GM10266 (cell line): ENCODE results near the gene TK2.
"Not testable (repeated sequence)": the region's sequence is repeated elsewhere in the genome, so short reads cannot be mapped to it uniquely, and the experiment has no call there.

ENCODE experiments used
- DNase-seq: peaks from one replicate; pipeline ENCODE4 v3.0.0; 2012; ENCODE audit errors: extremely low spot score
- CTCF ChIP-seq: IDR thresholded peaks from 2 replicates; pipeline ENCODE4 v1.5.1; 2012; ENCODE audit warnings: mild to moderate bottlenecking, low read depth; ENCODE audit not compliant: control insufficient read depth, insufficient read depth; ENCODE audit errors: missing control alignments

The TK2 gene

DNA sequence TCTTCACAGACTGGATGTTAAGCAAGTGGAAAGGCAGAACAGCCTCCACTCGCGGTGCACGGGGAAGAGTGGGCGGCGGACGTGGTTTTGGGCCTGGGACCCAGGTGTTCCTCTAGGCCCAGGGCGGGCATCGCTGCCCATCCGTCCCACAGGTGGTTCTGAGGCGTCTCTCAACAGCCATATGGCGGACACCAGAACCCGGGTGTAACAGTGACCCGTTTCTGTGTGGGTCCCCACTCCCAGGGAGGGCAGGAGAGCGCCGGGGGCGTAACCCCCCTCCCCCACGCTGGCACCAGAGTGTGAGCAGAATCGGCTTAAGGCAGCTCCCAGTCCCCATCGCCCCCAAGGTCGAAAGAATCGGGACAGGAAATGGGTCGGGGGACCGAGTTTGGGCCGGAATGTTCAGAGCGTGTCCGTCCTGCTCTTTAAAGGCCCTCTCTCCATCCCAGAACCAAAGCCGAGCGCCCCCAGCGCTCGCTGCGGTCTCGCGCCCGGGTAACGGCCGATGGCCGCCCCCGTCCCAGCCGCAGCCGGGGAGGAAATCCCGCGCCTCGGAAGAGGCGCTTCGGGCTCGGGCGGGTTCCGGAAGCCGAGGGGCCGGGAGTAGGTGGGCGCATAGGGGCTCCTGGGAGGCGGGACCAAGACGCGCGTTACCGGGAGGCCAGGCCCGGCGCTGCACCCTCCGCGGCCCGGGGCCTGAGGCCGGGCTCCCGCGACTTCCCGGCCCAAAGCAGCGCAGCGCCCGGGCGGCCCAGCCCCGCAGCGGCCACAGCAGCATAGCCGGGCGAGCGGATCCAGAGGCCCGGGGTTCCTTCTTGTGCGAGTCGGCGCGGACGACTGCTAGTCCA lies at the start of gene TK2:
TSS of gene TK2 (minus strand) at position 839 of the 848 bp plus-strand sequence. CDS start at position 778, 61 bp downstream.
- peak; percentile 79 for DNase-seq
- TF ChIP-seq CTCF, result peak; percentile 39

GRCh38 chr16:66598111-66598510 lies 48.2 kb upstream of the TK2 start:
- TF ChIP-seq CTCF, result no peak
- DNase-seq, result no peak

GRCh38 chr16:66596986-66597848 lies 47.3 kb upstream of the TK2 start:
- DNase-seq, result no peak
- TF ChIP-seq CTCF, result no peak

DNA sequence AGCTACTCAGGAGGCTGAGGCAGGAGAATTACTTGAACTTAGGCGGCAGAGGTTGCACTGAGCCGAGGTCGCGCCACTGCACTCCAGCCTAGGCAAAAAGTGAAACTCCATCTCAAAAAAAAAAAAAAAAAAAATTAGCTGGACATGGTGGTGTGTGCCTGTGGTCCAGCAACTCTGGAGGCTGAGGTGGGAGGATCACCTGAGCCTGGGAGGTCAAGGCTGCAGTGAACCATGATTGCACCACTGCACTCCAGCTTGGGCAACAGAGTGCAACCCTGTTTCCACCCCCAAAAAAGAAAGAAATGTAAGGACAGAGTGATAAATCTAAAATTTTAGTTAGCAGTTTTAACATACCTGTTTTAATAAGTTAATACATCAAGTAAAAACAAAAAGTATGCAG lies 46.6 kb upstream of the TK2 start:
- DNase-seq, result not testable (repeated sequence)

- no peak for DNase-seq
- TF ChIP-seq CTCF, result no peak
Observed at GRCh38 chr16:66594739-66595138, 44.8 kb upstream of the TK2 start.

- no peak for TF ChIP-seq CTCF
- DNase-seq, result no peak
Observed at GRCh38 chr16:66592814-66593213, 42.9 kb upstream of the TK2 start.

- DNase-seq, result no peak
- TF ChIP-seq CTCF, result no peak
Observed at GRCh38 chr16:66592241-66592640, 42.3 kb upstream of the TK2 start.
